Fibroblast of lung (primary cell): ENCODE data around the gene LRRC15.

ENCODE experiments used
- EZH2 ChIP-seq: IDR thresholded peaks from 2 replicates; pipeline ENCODE4 v1.5.1; 2012; ENCODE audit warnings: low read length, control low read depth, mild to moderate bottlenecking; ENCODE audit errors: missing control alignments
- TF ChIP-seq, protein P1 (sequence below), 2 donors: IDR thresholded peaks in 1 of 2; conservative IDR thresholded peaks in 1 of 2; 1 replicate in 1 of 2; 2 replicates in 1 of 2; pipeline ENCODE4 v1.5.1; 2011 to 2012; ENCODE audit warnings: low read length in 2 of 2, control low read depth in 1 of 2, inconsistent platforms in 1 of 2, low read depth in 1 of 2, mild to moderate bottlenecking in 1 of 2

DNA sequence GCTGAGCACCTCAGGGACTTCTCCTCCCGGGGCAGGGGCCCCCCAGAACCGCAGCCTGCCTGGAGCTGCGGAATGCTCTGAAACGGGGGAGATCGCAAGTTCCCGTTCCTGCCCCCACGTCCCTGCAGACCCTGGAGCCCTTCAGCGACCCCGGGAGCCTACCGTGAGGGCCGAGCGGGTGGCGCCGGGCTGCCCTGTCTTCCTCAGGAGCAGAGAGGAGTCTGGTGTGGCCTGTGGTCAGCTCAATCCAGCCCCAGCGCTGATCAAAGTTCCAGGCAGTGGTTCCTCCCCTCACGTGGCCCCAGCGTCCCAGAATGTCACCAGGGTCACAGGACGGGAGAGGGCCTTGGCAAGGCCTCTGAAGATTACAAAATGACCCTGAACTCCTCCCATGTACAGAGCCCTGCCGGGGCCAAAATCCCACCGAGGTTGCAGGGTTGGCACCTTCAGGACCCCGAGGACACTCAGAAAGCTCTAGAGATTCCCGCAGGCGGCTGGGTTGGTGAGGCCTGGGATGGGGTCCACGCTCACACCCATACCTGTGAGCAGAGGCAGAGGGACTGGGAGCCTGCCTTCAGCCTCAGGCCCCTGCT, 18.4 kb downstream of the LRRC15 start, which contains the start of gene CPN2:
- TF ChIP-seq, protein P1, sequence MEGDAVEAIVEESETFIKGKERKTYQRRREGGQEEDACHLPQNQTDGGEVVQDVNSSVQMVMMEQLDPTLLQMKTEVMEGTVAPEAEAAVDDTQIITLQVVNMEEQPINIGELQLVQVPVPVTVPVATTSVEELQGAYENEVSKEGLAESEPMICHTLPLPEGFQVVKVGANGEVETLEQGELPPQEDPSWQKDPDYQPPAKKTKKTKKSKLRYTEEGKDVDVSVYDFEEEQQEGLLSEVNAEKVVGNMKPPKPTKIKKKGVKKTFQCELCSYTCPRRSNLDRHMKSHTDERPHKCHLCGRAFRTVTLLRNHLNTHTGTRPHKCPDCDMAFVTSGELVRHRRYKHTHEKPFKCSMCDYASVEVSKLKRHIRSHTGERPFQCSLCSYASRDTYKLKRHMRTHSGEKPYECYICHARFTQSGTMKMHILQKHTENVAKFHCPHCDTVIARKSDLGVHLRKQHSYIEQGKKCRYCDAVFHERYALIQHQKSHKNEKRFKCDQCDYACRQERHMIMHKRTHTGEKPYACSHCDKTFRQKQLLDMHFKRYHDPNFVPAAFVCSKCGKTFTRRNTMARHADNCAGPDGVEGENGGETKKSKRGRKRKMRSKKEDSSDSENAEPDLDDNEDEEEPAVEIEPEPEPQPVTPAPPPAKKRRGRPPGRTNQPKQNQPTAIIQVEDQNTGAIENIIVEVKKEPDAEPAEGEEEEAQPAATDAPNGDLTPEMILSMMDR (conservative IDR thresholded peaks at IDR 0.05 in 1 of 2, IDR thresholded peaks at IDR 0.05 in 1 of 2; ENCODE audit: low read depth in 1 of 2, low read length in 2 of 2) = no peak
- no peak for TF ChIP-seq EZH2
